Stimulated activated CD4-positive, alpha-beta T cell treated with anti-CD3 and anti-CD28 coated beads, Interleukin-1b, Interleukin-23, amount 100 ng/mL, for 48 hours (primary cell): ENCODE data around the gene TESK2.
"Not testable (repeated sequence)": the region's sequence is repeated elsewhere in the genome, so short reads cannot be mapped to it uniquely, and the experiment has no call there.

Experiments
- DNase-seq: peaks from one replicate; pipeline ENCODE4 v3.0.0-alpha.2; 2020

Gene TESK2

GRCh38 chr1:45508295-45509151, 17.6 kb upstream of the TESK2 start:
- no peak for DNase-seq

GRCh38 chr1:45507893-45508292, 16.9 kb upstream of the TESK2 start:
- DNase-seq, result no peak

- no peak for DNase-seq
These were observed 16.2 kb upstream of the TESK2 start for GRCh38 chr1:45507195-45507594.

GRCh38 chr1:45503462-45504360, 12.7 kb upstream of the TESK2 start:
- DNase-seq, result no peak

- DNase-seq, result no peak
These were observed 10.5 kb upstream of the TESK2 start for GRCh38 chr1:45501505-45501859.

- DNase-seq, result no peak
These were observed 8.4 kb upstream of the TESK2 start for GRCh38 chr1:45499415-45499769.

GRCh38 chr1:45498279-45498678, 7.3 kb upstream of the TESK2 start:
- DNase-seq, result no peak

- peak; percentile 18 for DNase-seq
These were observed 2.2 kb upstream of the TESK2 start for GRCh38 chr1:45493116-45493697.

- DNase-seq, result no peak
These were observed 1.7 kb upstream of the TESK2 start for GRCh38 chr1:45492691-45493090.

GRCh38 chr1:45491487-45492260, 711 bp upstream of the TESK2 start:
- DNase-seq, result no peak

- DNase-seq, result no peak
These were observed 790 bp downstream of the TESK2 start for GRCh38 chr1:45490121-45490625.

- peak; percentile 43 for DNase-seq
These were observed 1.6 kb downstream of the TESK2 start for GRCh38 chr1:45489379-45489778.

- no peak for DNase-seq
These were observed 2.1 kb downstream of the TESK2 start for GRCh38 chr1:45488666-45489377.

- DNase-seq, result no peak
These were observed 5.0 kb downstream of the TESK2 start for GRCh38 chr1:45485949-45486348.

- no peak for DNase-seq
These were observed 11.8 kb downstream of the TESK2 start for GRCh38 chr1:45479039-45479748.

GRCh38 chr1:45478121-45478814, 12.7 kb downstream of the TESK2 start:
- no peak for DNase-seq

GRCh38 chr1:45477646-45478045, 13.3 kb downstream of the TESK2 start:
- no peak for DNase-seq

- DNase-seq, result not testable (repeated sequence)
These were observed 16.8 kb downstream of the TESK2 start for GRCh38 chr1:45474194-45474593.

- no peak for DNase-seq
These were observed 17.7 kb downstream of the TESK2 start for GRCh38 chr1:45473302-45473701.

- DNase-seq, result no peak
These were observed 20.6 kb downstream of the TESK2 start for GRCh38 chr1:45470306-45470798.
